ENCODE measurements around the gene ZBTB37. TPM values are rescaled to one million over a fixed set of nuclear protein-coding genes. Genes with fewer than 3 reads are reported as not detected.

The ZBTB37 gene
- total and polyA plus RNA-seq, 2 experiments from 2014 or later: 0.90 to 5.6 TPM

DNA sequence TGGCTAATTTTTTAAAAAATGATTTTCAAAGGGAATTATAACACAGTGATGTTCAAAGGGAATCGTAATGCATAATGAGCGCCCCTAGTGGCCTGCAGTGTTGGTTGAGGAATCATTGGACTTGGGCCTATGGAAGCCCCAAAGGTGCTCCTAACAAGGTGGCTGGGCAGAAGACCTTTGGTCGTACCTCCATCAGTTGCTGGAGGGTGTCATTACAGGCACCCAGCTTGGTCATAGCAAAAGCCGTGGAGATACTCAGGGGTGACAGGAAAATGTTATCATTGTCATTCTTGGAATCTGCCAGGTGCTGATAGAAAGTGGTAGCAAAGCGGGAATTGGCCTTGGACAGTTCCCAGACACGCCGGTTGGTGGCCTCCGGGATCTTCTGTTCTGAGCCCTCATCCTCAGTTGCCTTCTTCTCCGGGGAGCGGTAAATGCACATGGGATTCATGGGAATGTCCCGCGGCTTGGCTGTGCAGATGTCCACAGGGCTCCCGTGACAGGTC is 46.2 kb downstream of the ZBTB37 start:
- H3K4me3 ChIP-seq: no peak overlapping the region
- no peak overlapping the region for H3K9ac ChIP-seq
- DNase-seq: peak; percentile 53
- 53 to 54% methylated on average over 13 of the region's 13 CpGs for WGBS, 2 experiments (ENCODE audit: low coverage in 1 of 2, low lambda C conversion rate in 2 of 2, missing lambda C conversion rate in 2 of 2)
- no peaks in the 10 kb centered on the region for H3K9me2 ChIP-seq (ENCODE audit: insufficient read depth)
- no peak for TF ChIP-seq EZH2 (IDR thresholded peaks at IDR 0.05; ENCODE audit: insufficient read depth, poor library complexity, severe bottlenecking)
- no peak for TF ChIP-seq EZH2phosphoT487 (IDR thresholded peaks at IDR 0.05; ENCODE audit: insufficient read depth, low read depth)
- no peaks in the 10 kb centered on the region for H3F3A ChIP-seq (ENCODE audit: insufficient read depth)
- H2AFZ ChIP-seq: no peak overlapping the region
- H3K9me3 ChIP-seq (ENCODE audit: low read depth): no peaks in the 10 kb centered on the region
- no peaks in the 10 kb centered on the region for H3K27me3 ChIP-seq (replicated peaks; ENCODE audit: insufficient read depth)
- H3K4me2 ChIP-seq (ENCODE audit: unreplicated experiment): no peak overlapping the region
- in situ Hi-C loops (cut with MboI): no loop called here
- H3K27ac ChIP-seq: no peak overlapping the region
- no peaks in the 10 kb centered on the region for H3K79me2 ChIP-seq (ENCODE audit: insufficient read depth)
- no peaks in the 10 kb centered on the region for H4K20me1 ChIP-seq (ENCODE audit: insufficient read depth)
- no peaks in the 10 kb centered on the region for H3K4me1 ChIP-seq (ENCODE audit: insufficient read depth)
- no peaks in the 10 kb centered on the region for H3K36me3 ChIP-seq (ENCODE audit: low read depth)

DNA sequence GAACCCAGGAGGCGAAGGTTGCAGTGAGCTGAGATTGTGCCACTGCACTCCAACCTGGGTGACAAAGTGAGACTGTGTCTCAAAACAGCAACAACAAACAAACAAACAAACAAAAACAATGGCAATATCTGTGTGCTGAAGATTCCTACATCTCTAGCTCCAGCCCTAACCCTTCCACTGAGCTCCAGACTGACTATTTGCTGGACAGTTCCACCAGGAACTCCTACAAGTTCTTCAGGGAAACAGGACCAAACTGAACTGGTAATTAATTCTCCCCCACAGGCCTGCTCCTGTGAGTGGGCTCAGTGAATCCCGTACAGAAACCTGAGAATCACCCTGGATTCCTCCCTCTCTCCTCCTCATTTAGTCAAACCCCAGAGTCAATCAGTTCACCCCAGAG is 47.4 kb downstream of the ZBTB37 start:
- H3F3A ChIP-seq (ENCODE audit: insufficient read depth): no peaks in the 10 kb centered on the region
- TF ChIP-seq EZH2 (IDR thresholded peaks at IDR 0.05; ENCODE audit: insufficient read depth, poor library complexity, severe bottlenecking): no peak
- no peak for TF ChIP-seq EZH2phosphoT487 (IDR thresholded peaks at IDR 0.05; ENCODE audit: insufficient read depth, low read depth)
- H3K36me3 ChIP-seq (ENCODE audit: low read depth): no peaks in the 10 kb centered on the region
- H3K4me3 ChIP-seq: no peak overlapping the region
- no peak overlapping the region for H3K4me2 ChIP-seq (ENCODE audit: unreplicated experiment)
- in situ Hi-C loops (cut with MboI): no loop called here
- no peaks in the 10 kb centered on the region for H3K9me3 ChIP-seq (ENCODE audit: low read depth)
- H2AFZ ChIP-seq: no peak overlapping the region
- no peaks in the 10 kb centered on the region for H3K9me2 ChIP-seq (ENCODE audit: insufficient read depth)
- no peaks in the 10 kb centered on the region for H3K27me3 ChIP-seq (replicated peaks; ENCODE audit: insufficient read depth)
- no peaks in the 10 kb centered on the region for H3K79me2 ChIP-seq (ENCODE audit: insufficient read depth)
- DNase-seq: no peak
- no peaks in the 10 kb centered on the region for H4K20me1 ChIP-seq (ENCODE audit: insufficient read depth)
- WGBS, 2 experiments (ENCODE audit: low coverage in 1 of 2, low lambda C conversion rate in 2 of 2, missing lambda C conversion rate in 2 of 2): 52 to 65% methylated on average over 2 of the region's 2 CpGs
- no peak overlapping the region for H3K9ac ChIP-seq
- no peak overlapping the region for H3K27ac ChIP-seq
- H3K4me1 ChIP-seq (ENCODE audit: insufficient read depth): no peaks in the 10 kb centered on the region

GRCh38 chr1:173916667-173917066 is 48.5 kb downstream of the ZBTB37 start:
- in situ Hi-C loops (cut with MboI): no loop called here
- no peaks in the 10 kb centered on the region for H3F3A ChIP-seq (ENCODE audit: insufficient read depth)

GRCh38 chr1:173917149-173917548 is 49.0 kb downstream of the ZBTB37 start, which contains the start of gene SERPINC1:
SERPINC1 (minus strand) TSS chr1:173917327; CDS start chr1:173917259, 68 bp downstream.
- Histone ChIP-seq H4K20me1 (ENCODE audit: insufficient read depth) (no peaks in the 10 kb centered on the region), H3K27ac (no peak within 1 kb of the TSS), H3K36me3 (ENCODE audit: low read depth) (no peaks in the 10 kb centered on the region), H3K79me2 (ENCODE audit: insufficient read depth) (no peaks in the 10 kb centered on the region), H2AFZ (no peak within 1 kb of the TSS), H3K4me2 (ENCODE audit: unreplicated experiment) (no peak within 1 kb of the TSS), H3K4me1 (ENCODE audit: insufficient read depth) (no peaks in the 10 kb centered on the region), H3K4me3 (no peak within 1 kb of the TSS), H3K27me3 (replicated peaks; ENCODE audit: insufficient read depth) (no peaks in the 10 kb centered on the region), H3K9me2 (ENCODE audit: insufficient read depth) (no peaks in the 10 kb centered on the region), H3K9me3 (ENCODE audit: low read depth) (no peaks in the 10 kb centered on the region), H3F3A (ENCODE audit: insufficient read depth) (no peaks in the 10 kb centered on the region), H3K9ac (no peak within 1 kb of the TSS)
- in situ Hi-C loops (cut with MboI): no loop called here
- no peak for TF ChIP-seq EZH2phosphoT487 (IDR thresholded peaks at IDR 0.05; ENCODE audit: insufficient read depth, low read depth)
- no peak for TF ChIP-seq EZH2 (IDR thresholded peaks at IDR 0.05; ENCODE audit: insufficient read depth, poor library complexity, severe bottlenecking)
- no peak for DNase-seq
- 76 to 89% methylated on average over 3 of the region's 3 CpGs for WGBS, 2 experiments (ENCODE audit: low coverage in 1 of 2, low lambda C conversion rate in 2 of 2, missing lambda C conversion rate in 2 of 2)

More at GRCh38 chr1:173916667-173917066, 48.5 kb downstream of the ZBTB37 start:
- TF ChIP-seq EZH2 (IDR thresholded peaks at IDR 0.05; ENCODE audit: insufficient read depth, poor library complexity, severe bottlenecking) (no peak), EZH2phosphoT487 (IDR thresholded peaks at IDR 0.05; ENCODE audit: insufficient read depth, low read depth) (no peak)
- WGBS, 2 experiments (ENCODE audit: low coverage in 1 of 2, low lambda C conversion rate in 2 of 2, missing lambda C conversion rate in 2 of 2): 60 to 67% methylated on average over 4 of the region's 4 CpGs
- H3K4me1 ChIP-seq (ENCODE audit: insufficient read depth): no peaks in the 10 kb centered on the region
- H3K4me2 ChIP-seq (ENCODE audit: unreplicated experiment): no peak overlapping the region
- no peaks in the 10 kb centered on the region for H3K79me2 ChIP-seq (ENCODE audit: insufficient read depth)
- H3K27me3 ChIP-seq (replicated peaks; ENCODE audit: insufficient read depth): no peaks in the 10 kb centered on the region
- H3K9me2 ChIP-seq (ENCODE audit: insufficient read depth): no peaks in the 10 kb centered on the region
- H2AFZ ChIP-seq: no peak overlapping the region
- no peaks in the 10 kb centered on the region for H4K20me1 ChIP-seq (ENCODE audit: insufficient read depth)
- DNase-seq: no peak
- H3K4me3 ChIP-seq: no peak overlapping the region
- H3K27ac ChIP-seq: no peak overlapping the region
- no peaks in the 10 kb centered on the region for H3K36me3 ChIP-seq (ENCODE audit: low read depth)
- H3K9ac ChIP-seq: no peak overlapping the region
- H3K9me3 ChIP-seq (ENCODE audit: low read depth): no peaks in the 10 kb centered on the region

Data from GM23248 (cell line).